CD4-positive, alpha-beta T cell treated with Interleukin-21 for 1 hour (primary cell): ENCODE data around the gene RTP2.

Source experiments
- DNase-seq: peaks from one replicate; pipeline ENCODE4 v3.0.0-alpha.2; 2020

The RTP2 gene

GRCh38 chr3:187738331-187739093 is 36.2 kb upstream of the RTP2 start:
- peak; percentile 81 for DNase-seq

DNA sequence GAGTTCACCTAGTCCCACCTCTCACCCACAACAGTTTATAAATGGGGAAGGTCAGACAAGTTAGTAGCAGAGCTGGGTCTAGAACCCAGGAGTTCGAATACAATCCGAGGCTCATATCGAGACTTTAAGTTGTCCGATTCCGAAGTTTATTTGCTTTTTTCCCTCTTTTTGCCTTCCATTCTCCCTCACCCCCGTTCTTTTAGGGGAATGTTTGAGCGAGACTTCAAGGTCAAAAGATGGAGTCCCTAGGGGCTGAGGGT is 35.6 kb upstream of the RTP2 start:
- DNase-seq = no peak

DNA sequence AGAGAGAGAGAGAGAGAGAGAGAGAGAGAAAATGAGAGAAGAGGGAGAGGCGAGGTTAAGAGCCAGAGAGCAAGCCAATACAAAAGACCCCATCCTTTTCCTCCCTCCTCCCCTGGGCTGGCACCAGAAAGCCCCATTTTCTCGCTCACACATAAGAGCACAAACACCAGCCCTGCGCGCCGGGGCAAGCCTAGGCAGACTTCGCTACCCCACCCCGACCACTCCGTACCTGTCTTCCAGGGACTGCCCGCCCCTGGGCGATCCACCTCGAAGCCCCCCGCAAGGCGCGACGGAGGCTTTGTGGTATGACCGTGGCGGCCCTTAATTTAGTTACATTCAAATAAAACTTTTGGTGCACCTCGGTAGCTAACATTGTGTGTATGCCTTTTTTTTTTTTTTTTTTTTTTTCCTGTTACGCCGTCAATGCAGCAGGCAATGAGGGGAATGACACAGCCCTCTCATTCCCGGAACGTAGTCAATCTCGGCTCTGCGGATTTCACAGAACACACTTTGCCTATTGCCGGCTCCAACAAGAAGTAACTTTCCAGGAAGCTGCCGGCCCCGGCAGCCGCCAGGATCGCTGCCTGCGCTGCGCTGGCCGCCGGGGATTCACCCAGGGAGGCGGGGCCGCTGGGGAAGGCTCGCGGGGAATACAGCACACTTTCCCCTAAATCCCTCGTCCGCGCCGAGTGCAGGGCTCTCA is 35.2 kb upstream of the RTP2 start:
- DNase-seq = peak; percentile 74

DNA sequence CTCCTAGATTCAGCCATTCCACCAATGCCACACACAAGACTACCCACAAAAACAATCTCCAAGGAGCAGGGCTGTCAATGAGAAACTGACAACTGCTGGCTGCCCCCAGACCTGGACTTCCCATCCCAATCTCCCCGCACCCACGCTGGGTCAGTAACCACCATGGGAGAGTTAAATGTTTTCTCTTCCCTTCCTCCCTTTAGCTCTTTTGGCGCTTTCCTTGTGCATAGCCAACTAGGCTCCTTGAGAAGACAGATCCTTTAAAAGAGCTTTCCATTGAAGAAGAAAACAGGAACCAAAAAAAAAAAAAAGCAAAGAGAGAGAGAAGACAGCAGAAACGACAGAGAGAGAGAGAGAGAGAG is 34.6 kb upstream of the RTP2 start:
- no peak for DNase-seq

DNA sequence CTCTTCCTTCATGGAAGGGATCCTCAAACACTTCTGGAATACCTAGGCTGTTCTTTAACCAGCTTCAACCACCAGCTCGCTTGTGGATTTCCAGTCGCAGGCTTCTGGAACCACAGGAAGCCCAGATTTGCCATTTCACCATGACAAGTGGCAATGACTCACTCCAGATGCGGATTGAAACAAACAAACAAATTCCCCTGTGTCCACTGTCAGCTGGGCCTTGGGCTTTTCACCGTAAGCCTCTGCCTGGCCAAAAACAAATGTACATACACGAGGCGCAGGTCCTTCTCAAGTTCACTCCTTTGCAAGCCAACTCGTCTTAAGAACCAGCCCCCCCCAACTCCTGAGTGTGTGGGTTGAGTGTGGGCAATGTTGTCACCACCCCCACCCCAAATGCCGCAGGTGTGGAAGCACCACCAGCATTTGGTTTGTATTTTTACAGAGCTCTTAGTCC is 34.1 kb upstream of the RTP2 start:
- DNase-seq = no peak

- DNase-seq = no peak
Measured at GRCh38 chr3:187735837-187736236, 33.5 kb upstream of the RTP2 start.

GRCh38 chr3:187735383-187735782 is 33.0 kb upstream of the RTP2 start:
- DNase-seq = no peak

DNA sequence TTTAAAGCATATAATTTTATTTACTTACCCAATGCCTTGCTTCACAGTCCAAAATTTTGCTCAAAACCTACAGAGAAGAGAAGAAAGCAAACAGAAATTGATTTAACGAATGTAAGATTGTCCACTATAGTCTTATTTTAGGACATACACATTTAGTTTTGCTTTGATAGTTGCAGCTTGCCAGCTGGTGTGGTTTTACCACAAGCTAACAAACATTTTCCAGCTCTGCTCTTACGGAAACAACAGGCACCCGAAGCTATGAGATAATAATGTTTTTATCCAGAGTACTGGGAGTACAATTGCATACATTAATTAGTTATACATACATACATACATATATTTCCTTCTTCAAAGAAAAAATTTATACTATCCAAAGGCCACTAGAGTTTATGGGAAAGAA is 32.5 kb upstream of the RTP2 start:
- no peak for DNase-seq

DNA sequence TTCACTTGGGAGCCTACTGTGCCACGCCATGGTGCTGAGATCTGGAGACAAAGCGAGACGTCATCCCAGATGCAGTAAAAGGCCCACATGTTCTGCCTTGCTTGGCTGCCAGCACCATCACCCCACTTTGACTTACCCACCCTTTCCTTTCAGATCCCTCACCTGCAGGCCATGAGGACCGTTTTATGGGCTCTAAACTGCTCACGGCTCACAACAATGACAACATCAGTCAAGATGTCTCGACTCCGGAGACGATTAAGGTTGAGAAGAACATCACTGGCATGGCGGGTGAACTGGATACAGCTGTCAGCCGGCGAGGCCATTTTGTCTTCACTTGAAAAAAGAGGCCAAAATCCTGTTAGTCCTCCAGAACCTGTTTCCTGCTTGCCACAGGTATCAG is 31.0 kb upstream of the RTP2 start:
- no peak for DNase-seq

DNA sequence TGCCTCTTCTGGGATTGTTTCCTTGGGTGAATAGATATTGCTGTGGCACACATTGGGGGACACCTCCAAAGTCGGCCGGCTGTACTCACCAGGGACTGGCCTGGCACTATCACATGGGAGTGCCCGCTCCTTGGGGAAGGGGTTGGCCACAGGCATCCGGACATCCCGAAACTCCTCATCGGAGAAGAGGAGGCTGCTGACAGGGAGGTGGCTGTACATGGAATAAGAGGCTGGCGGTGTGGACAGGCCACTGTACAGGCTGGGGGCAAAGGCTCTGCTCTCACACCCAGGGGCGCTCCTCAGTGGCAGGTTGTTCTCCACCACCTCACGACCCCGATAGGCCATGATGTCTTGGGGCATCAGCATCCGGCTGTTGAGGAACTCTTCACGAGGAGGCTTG is 27.2 kb upstream of the RTP2 start:
- DNase-seq = no peak

- no peak for DNase-seq
Measured at GRCh38 chr3:187728940-187729583, 26.7 kb upstream of the RTP2 start.

GRCh38 chr3:187728248-187728647 is 25.9 kb upstream of the RTP2 start:
- DNase-seq = no peak

DNA sequence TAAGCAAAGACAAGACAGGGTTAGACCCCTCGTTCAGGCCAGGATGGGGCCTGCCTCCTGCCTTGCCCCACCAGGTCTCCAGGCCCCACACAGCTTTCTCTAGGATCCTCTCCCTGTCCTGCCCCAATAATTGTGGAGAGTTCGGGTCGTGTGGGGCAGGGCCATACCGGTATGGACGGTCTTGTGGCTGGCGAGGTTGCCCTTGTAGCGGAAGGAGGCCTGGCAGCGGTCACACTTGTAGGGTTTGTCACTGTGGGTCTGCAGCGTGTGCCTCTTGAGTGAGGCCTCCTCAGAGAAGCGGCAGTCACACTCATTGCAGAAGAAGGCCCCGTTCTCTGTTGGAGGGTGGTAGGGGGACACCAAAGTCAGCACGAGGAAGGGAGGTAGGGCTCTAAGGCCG is 24.2 kb upstream of the RTP2 start:
- no peak for DNase-seq

DNA sequence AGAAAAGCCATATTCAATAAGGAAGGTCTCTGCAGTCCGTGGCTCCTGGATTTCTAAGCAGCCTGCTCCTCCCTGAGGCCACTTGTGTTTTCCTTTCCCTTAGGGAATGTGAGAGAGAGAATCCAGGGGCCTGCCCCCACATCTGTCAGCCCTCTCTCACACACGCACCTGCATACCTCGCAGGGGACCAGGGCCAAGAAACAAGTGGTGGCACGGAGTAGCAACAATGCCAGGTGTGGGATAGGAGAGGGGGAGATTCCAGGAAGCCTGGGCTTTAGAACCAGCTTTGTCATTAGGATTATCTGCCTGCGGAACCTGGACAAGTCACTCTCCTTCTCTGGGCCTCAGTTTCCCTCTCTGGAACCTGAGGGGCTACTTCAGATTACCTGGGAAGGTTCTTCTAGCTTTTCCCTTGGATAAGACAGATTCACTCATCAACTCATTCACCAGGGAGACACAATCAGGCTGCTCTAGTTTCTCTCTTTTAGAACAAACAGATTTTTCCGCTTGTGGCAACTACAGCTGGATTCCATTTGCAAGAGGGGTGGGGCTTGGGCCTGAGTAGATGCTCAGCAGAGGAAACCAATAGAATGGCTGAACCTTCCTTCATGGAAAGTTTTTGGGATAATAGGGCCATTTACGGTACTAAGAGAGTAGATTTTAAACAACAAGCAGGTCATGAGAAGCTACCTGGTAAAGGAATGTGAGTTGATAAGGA is 23.5 kb upstream of the RTP2 start:
- no peak for DNase-seq

DNA sequence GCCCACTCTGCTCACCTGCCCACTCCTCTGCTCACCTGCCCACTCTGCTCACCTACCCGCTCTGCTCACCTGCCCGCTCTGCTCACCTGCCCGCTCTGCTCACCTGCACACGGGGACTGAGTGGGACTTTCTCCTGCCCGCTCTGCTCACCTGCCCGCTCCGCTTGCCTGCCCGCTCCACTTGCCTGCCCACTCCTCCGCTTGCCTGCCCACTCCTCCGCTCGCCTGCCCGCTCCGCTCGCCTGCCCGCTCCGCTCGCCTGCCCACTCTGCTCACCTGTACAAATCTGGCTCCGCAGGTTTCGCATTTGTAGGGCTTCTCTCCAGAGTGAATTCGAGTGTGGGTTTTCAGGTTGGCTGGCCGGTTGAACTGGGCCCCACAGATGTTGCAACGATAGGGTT is 22.9 kb upstream of the RTP2 start:
- DNase-seq = no peak

DNA sequence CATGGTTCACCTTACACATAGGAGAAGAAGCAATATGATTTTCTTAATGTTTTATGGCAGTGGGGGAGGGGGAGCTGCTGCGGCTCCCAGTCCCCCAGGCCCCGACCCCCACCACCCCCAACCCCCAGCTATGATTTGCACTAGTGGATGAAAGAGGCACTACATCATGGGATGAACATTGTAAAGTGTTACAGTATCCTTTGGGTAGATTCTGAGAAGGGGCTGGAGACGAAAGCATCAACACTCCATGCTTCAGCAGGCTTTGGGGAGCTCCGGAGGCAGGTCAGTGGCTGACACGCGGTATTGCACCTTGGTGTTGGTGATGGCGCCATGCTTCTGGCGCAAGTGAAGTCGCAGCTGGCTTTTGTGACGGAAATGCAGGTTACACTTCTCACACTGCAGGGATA is 19.9 kb upstream of the RTP2 start:
- no peak for DNase-seq

DNA sequence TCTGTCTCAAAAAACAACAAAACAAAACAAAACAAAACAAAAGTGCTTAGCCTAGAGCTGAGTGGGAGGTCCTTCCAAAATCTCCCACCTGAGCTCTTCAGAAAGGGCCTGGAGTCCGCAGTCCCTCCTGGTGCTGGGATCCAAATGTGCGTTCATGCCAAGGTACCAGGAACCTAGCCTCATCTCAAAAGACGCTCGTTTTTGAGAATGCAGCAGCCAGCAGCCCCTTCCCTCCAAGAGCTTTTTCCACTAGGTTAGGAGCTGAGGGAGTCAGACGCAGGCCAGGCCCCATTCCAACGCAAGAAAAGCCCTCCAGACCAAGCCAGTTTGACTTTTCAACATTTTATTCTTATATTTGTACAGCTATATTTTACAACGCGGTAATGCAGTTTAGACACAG is 18.7 kb upstream of the RTP2 start:
- no peak for DNase-seq

GRCh38 chr3:187720337-187720670 is 17.9 kb upstream of the RTP2 start:
- no peak for DNase-seq

DNA sequence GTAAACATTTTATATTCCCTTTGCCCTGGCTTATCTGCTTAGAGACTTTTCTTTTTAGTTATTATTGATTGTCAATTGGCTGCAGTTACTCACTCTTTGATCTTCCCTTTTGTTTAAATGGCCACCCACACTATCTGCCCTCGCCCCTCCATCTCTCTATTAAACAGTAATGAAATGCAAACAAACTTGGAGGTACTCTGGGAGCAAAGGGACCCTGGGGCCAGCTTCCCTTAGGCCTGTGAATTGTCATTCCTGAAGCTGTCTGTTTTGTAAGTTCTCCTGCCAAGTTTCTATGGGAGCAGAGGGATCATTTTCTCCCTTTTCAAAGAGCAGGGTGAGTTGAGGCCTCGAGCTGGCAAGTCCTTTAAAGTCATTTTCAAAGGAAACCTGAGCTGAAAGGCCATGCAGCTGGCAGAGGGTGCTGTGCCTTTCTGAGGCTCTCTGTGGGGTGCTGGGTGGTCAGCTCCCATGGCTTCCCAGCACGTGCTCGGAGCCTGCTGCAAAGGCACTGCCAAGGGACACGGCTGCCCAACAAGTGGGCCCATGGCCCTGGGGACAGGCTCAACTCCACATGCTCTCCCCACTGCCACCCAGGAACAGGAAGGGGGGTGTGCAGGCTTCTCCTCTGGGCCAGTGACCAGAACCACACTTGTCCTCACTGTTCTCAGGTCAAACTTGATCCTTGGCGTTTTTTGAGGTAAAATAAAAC is 17.4 kb upstream of the RTP2 start:
- no peak for DNase-seq

- DNase-seq = no peak
Measured at GRCh38 chr3:187718802-187719201, 16.4 kb upstream of the RTP2 start.

- DNase-seq = no peak
Measured at GRCh38 chr3:187717572-187717971, 15.2 kb upstream of the RTP2 start.

DNA sequence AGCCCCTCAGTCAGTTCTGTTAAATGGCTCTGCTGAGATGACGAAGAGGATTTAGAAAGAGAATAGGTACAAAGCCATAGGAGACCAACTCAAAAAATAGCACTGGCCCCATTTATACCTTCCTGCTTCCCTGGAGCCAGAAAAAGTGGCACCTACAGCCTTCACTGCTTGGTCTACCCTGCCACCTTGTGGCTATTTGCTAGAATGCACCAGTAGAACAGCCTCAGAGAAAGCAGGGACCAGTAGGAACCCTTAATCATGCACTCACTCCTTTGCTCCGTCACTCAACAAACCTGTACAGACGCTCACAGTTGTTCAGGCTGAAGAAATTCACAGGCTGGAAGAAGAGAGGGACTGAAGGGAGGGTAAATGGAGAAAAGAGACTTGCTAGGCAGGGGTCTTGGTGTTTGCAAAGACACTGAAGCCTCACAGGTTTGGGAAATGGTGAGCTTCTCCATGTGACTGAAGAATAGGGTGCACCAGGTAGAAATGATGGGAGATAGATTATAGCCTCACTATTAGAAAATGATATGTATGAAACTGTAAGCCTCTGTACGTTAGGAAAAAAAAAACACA is 12.1 kb upstream of the RTP2 start:
- peak; percentile 81 for DNase-seq

- DNase-seq = peak; percentile 74
Measured at GRCh38 chr3:187713504-187713903, 11.1 kb upstream of the RTP2 start.
